HG02970 (cell line): ENCODE data around the gene IFT81.

ENCODE experiments used
- ATAC-seq: cut with Tn5 transposase; IDR thresholded peaks from one replicate; pipeline ENCODE4 v1.9.1; 2021; ENCODE audit warnings: mild to moderate bottlenecking, moderate library complexity, moderate number of reproducible peaks; ENCODE audit not compliant: unreplicated experiment, low FRiP score

The IFT81 gene

DNA sequence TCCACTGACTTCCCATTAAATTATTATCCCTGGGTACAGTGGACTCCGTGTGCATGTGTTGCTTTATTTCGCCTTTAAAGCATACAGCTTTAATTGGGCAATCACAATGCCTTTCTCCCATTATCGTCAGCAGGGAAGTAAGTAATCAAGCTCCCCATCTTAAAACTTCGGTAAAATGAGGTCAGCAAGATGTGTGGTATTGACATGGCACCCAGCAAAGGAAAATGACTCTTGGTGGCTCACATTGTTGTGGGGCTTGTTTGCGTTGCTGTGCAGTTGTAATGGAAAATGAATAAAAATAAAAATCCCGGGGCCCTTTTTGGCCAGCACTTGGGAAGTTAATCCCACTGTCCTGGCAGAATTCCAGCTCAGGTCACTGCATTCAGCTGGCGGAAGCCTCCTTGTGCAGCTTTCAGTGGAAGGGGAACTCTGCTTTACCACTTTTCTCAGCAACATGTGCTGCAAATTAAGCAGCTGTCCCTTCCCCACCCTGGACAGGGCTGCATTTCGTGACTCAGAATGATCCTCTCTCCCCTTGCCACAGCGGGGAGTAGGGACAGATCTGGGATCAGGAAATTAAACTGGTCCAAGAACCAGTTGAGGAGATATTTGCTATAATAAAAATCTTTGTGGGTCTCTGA lies 142.9 kb downstream of the IFT81 start:
- no peak for ATAC-seq
